ENCODE results near the gene SAMD11. TPM values are rescaled to one million over a fixed set of nuclear protein-coding genes. Genes with fewer than 3 reads are reported as not detected.

The SAMD11 gene
- total RNA-seq, 4 donors from 2014 or later, result not detected

DNA sequence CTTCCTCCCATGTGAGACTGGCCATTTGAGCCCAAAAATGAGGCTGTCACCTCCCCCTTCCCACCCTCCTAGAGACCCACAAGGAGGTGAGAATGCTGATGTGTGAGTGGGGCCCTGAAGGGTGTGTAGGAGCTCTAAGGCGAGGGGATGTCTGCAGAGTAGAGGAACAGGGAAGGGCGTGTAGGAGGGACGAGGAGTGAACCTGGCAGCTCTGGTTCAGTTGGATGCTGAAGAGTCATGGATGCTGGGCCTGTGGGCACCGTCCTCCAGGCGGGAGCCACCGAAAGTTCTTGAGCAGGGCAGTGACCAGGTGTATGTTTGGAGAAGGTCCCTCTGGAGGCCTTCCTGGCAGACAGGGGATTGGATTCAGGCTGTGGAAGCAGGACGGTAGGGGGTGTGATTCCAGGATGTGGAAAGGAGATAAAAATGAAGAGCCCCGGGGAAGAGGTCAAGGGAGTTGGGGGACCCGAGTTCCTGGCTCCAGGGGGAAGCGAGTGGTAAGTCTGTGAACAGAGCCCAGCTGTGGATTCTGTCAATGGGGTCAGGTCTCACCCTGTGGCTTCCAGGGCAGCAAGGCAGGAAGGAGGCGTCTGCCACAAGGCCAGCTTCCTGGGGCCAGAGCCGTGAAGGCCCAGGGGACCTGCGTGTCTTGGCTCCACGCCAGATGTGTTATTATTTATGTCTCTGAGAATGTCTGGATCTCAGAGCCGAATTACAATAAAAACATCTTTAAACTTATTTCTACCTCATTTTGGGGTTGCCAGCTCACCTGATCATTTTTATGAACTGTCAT, 7.9 kb downstream of the SAMD11 start:
- TF ChIP-seq, protein P1, sequence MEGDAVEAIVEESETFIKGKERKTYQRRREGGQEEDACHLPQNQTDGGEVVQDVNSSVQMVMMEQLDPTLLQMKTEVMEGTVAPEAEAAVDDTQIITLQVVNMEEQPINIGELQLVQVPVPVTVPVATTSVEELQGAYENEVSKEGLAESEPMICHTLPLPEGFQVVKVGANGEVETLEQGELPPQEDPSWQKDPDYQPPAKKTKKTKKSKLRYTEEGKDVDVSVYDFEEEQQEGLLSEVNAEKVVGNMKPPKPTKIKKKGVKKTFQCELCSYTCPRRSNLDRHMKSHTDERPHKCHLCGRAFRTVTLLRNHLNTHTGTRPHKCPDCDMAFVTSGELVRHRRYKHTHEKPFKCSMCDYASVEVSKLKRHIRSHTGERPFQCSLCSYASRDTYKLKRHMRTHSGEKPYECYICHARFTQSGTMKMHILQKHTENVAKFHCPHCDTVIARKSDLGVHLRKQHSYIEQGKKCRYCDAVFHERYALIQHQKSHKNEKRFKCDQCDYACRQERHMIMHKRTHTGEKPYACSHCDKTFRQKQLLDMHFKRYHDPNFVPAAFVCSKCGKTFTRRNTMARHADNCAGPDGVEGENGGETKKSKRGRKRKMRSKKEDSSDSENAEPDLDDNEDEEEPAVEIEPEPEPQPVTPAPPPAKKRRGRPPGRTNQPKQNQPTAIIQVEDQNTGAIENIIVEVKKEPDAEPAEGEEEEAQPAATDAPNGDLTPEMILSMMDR (IDR thresholded peaks at IDR 0.05; ENCODE audit: low read depth), result no peak

DNA sequence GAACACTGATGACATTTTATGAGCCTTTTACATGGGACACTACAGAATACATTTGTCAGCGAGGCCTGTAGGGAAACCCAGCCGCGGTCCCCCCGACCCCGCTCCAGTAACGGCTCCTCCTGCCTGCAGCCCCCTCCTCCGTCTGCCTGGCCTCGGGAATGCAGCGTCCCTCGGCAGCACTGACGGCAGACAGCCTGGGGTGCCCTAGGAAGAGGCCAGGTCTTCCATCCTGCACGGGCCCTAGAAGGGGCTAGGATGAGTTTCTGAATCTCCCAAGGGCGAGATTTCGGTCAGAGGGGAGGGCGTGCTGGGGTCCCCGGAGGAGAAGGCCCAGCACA, 8.4 kb downstream of the SAMD11 start:
- TF ChIP-seq, protein P1 (IDR thresholded peaks at IDR 0.05; ENCODE audit: low read depth), result no peak

DNA sequence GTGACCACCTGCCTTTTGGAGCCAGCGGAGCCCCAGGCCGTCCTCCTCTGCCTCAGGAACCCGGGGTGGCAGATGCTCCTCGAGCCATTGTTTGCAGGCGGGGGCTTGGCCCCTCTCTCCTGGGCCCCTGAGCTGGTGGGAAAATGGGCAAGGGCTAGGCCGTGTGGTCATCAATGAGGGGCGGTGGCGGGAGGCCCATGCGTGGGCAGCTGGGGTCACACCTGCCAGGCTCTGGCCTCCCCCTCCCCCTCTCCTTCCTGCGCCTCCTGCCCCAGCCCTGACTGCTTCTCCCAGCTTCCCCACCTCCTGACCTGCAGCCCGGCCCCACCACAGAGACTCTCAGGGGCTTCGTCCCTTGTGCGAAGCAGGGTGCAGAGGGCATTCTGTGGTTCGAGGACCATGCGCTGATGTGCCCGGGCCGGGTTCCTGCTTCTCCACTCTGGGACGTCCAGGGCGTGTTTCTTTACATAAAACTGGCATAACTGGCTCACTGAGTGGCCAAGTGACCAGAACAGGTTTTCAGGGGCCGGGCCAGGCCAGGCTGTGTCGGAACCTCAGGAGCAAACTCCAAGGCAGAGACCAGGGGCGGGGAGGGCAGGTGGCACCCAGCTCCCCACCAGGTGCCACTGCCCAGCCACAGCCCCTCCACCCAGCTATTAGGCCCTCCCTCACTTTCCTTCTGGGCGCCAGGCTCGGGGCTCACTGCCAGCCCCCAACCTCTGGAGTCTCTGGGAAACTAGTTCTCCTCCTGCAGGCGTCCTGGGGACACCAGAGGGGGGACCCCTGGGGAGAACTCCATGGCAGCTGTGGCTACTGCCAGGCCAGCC, 9.3 kb downstream of the SAMD11 start:
- TF ChIP-seq, protein P1 (IDR thresholded peaks at IDR 0.05; ENCODE audit: low read depth), result no peak

DNA sequence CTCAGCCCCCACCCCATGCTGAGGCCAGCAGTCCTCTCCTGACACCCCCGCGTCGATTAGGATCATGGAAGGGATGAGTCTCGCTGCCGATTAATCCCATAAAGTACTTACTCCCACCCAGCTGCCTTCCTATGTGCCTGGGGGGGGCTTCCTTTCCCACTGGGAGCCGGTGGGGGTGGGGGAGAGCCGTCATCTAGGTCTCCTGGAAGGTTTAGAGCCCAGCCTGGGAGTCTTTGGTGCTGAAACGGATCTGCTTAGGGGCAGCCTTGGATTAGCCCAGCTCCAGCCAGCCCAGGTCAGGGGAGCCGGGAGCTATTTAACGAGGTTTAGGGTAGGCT, 9.8 kb downstream of the SAMD11 start:
- TF ChIP-seq, protein P1 (IDR thresholded peaks at IDR 0.05; ENCODE audit: low read depth), result no peak

DNA sequence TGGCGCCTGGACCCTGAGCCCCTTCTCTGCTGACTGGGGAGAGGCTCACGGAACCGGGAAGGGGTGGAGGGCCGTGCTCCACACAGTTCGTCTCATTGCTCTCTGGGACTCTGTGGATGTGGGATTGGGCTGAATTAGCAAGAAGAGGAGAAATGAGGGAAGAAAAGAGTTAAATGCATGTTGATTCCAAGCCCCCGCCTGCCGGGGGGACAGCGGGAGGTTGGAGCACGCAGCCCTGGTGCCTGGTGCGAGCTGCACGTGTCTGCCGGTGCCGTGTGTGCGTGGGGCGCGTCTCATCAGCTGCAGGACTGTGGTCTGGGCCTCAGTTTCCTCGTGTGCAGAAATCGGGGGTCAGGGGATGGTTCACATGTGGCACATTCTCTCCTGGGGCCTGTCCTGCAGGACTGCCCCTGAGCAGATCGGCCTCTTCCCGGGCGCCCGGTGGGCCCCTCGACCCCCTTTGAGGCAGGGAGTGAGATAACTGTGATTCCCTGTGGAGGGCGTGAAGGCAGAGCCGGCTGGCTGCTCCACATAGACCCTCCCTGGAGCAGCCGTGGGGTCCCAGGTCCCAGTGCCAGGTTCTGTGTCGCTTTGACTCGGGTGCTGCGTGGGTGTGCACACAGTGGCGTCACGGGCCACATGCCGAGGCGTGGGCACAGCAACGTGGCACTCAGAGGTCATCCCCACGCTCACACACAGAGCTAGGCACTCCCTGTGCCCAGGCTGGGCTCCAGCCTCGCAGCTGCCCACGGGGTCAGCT, 11.4 kb downstream of the SAMD11 start:
- TF ChIP-seq, protein P1 (IDR thresholded peaks at IDR 0.05; ENCODE audit: low read depth), result no peak

DNA sequence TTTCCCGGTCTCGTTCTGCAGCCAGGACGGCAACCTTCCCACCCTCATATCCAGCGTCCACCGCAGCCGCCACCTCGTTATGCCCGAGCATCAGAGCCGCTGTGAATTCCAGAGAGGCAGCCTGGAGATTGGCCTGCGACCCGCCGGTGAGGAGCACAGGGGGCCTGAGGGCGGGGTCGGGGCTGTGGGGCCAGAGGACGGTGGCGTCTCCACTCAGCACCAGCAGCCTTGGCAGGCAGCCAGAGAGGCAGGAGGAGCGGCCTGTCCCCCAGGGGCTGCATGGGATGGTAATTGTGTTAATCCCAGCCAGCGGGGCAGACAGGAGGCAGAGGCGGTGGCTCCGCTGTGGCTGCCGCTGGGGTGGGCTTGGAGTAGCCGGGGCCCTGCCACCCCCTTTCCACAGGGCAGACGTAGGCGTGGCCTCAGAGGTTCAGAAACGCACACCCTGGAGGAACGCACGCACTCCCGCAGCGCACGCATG, 12.1 kb downstream of the SAMD11 start:
- TF ChIP-seq, protein P1 (IDR thresholded peaks at IDR 0.05; ENCODE audit: low read depth), result no peak

All from subcutaneous adipose tissue (tissue), 4 donors.